Muscle of leg (tissue), 11 donors: ENCODE data around the gene STIP1. TPM values are rescaled to one million over a fixed set of nuclear protein-coding genes. Genes with fewer than 3 reads are reported as not detected.

Experiments used
- DNase-seq: peaks from one replicate; pipeline ENCODE4 v3.0.0; 2013
- H3K27ac ChIP-seq: one replicate; pipeline ENCODE4 v1.5.1; 2013; ENCODE audit warnings: mild to moderate bottlenecking, low read length, control low read depth
- H3K27me3 ChIP-seq: one replicate; pipeline ENCODE4 v1.6.1; 2013; ENCODE audit warnings: low read length; ENCODE audit not compliant: control insufficient read depth, insufficient read depth
- H3K36me3 ChIP-seq: one replicate; pipeline ENCODE4 v1.6.1; 2013; ENCODE audit warnings: low read length; ENCODE audit not compliant: control insufficient read depth, insufficient read depth
- H3K4me1 ChIP-seq: one replicate; pipeline ENCODE4 v1.6.1; 2013; ENCODE audit warnings: low read length; ENCODE audit not compliant: control insufficient read depth, insufficient read depth
- H3K4me3 ChIP-seq: one replicate; pipeline ENCODE4 v1.5.1; 2013; ENCODE audit warnings: low read length, control low read depth
- H3K9me3 ChIP-seq: replicated peaks from 2 replicates; pipeline ENCODE4 v1.6.1; 2013; ENCODE audit warnings: low read depth, low read length; ENCODE audit not compliant: control insufficient read depth
- WGBS: methylation state at CpG from one replicate; pipeline ENCODE4 v1.1.5; 2013; ENCODE audit warnings: missing lambda C conversion rate; ENCODE audit not compliant: insufficient coverage; 5-methylcytosine and 5-hydroxymethylcytosine counted together
- polyA plus RNA-seq, 8 donors: library from polyadenylated mRNA; unstranded; fragments of 120-200 nt; gene quantifications; one replicate each; pipeline versions ENCODE4 v1.2.1 to v1.2.3, GENCODE V29; 2013; ENCODE audit warnings: inconsistent platforms in 1 of 8, low replicate concordance in 1 of 8; ENCODE audit not compliant: insufficient read length in 8 of 8, insufficient read depth in 1 of 8
- total RNA-seq: library from RNA; stranded (reverse); fragments of 120-200 nt; gene quantifications from one replicate; pipeline ENCODE4 v1.2.4, GENCODE V29; 2013

Gene STIP1
- total and polyA plus RNA-seq, 9 donors = 90.7 to 141 (median 128) TPM

DNA sequence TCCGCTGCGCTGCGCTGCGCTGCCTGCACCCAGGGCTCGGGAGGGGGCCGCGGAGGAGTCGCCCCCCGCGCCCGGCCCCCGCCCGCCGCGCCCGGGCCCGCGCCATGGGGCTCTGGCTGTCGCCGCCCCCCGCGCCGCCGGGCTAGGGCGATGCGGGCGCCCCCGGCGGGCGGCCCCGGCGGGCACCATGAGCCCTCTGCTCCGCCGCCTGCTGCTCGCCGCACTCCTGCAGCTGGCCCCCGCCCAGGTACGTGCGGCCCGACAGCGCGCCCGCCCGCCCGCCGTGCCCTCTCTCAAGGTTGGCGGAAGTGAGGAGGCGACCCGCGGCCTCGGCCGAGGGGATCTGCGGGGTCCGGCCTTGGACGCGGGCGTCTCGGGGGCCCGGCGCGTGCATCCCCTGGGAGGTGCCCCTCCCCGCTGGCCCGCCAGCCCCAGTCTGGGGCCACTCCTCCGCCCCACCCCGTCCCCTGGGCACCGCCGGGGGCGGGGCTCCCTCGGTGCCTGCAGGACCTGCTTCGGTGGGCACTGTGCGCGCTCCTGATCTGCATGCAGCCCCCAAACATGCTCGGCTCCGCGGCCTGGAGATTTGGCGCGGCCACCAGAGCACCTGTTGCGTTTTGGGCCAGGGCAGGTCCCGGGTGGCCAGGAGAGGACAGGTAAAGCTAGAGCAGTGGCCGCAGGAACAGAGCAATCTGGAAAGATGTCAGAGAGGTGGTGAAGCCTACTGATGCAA lies 48.8 kb downstream of the STIP1 start:
- peaks cover 27% of the 10 kb centered on the region for H3K36me3 ChIP-seq
- H3K4me3 ChIP-seq = peak overlapping the region; percentile 53
- H3K9me3 ChIP-seq = no peaks in the 10 kb centered on the region
- peak overlapping the region; percentile 55 for H3K27ac ChIP-seq
- peaks cover 52% of the 10 kb centered on the region for H3K4me1 ChIP-seq
- H3K27me3 ChIP-seq = no peaks in the 10 kb centered on the region
- WGBS = under 1% methylated on average over 80 of the region's 80 CpGs
- DNase-seq = peak; percentile 58

DNA sequence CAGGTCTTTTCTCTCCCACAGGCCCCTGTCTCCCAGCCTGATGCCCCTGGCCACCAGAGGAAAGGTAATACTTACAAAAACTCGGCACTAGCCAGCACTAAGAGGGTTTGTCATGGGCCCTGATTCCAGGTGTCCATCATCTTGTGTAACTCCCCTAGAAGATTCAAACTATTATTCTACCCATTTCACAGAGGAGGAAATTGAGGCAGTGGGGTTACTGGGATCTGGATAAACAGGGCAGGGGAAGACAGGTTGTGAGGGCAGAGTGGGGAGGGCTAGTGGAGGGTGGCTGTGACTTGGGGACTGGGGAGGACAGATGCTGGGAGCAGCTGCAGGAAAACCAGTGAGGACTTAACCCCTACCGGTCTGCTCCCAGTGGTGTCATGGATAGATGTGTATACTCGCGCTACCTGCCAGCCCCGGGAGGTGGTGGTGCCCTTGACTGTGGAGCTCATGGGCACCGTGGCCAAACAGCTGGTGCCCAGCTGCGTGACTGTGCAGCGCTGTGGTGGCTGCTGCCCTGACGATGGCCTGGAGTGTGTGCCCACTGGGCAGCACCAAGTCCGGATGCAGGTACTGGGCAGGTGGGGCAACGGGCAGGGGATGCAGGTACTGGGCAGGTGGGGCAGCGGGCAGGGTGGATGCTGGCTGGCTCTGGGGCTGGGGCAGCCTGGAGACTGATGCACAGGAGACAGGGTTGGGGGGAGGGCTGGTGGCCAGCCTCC lies 49.6 kb downstream of the STIP1 start:
- WGBS = 88% methylated on average over 11 of the region's 12 CpGs
- Histone ChIP-seq H3K27me3 (no peaks in the 10 kb centered on the region), H3K36me3 (peaks cover 29% of the 10 kb centered on the region), H3K4me1 (peaks cover 58% of the 10 kb centered on the region), H3K9me3 (no peaks in the 10 kb centered on the region), H3K27ac (peak overlapping the region; percentile 55), H3K4me3 (peak overlapping the region; percentile 53)
- peak; percentile 32 for DNase-seq

DNA sequence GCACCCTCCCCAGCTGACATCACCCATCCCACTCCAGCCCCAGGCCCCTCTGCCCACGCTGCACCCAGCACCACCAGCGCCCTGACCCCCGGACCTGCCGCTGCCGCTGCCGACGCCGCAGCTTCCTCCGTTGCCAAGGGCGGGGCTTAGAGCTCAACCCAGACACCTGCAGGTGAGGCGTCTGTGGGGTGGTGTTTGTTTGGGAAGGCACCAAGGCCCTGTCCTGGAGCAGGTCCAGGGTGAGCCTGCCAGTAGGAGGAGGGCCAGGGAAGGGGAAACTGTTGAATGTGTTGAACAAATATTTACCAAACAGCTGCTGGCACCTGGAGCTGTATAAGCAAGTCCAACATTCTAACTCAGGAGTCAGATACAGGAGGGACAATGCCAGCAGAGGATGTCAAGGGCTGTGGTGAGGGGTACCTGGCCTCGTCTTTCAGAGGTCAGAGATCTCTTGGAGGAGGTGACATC lies 51.5 kb downstream of the STIP1 start:
- Histone ChIP-seq H3K4me1 (peaks cover 52% of the 10 kb centered on the region), H3K27ac (no peak overlapping the region), H3K36me3 (peaks cover 30% of the 10 kb centered on the region), H3K4me3 (no peak overlapping the region), H3K27me3 (no peaks in the 10 kb centered on the region), H3K9me3 (no peaks in the 10 kb centered on the region)
- peak; percentile 21 for DNase-seq
- 80% methylated on average over 5 of the region's 12 CpGs for WGBS

DNA sequence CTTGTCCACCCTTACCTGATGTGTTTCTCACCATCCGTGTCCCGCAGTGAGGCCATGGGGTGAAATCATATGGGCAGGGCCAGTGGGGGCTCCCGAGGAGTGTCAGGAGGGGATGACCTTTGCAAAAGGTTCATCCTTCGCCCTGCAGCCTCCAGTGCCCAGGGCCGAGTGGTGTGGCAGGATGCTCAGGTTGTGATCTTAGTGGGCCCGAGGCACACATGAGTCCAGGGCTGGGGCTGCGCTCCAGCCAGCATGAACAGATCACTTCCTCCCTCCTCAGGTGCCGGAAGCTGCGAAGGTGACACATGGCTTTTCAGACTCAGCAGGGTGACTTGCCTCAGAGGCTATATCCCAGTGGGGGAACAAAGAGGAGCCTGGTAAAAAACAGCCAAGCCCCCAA lies 52.1 kb downstream of the STIP1 start:
- peak; percentile 21 for DNase-seq
- no peaks in the 10 kb centered on the region for H3K27me3 ChIP-seq
- no peak overlapping the region for H3K27ac ChIP-seq
- H3K36me3 ChIP-seq = peaks cover 34% of the 10 kb centered on the region
- H3K4me3 ChIP-seq = no peak overlapping the region
- 93% methylated on average over 8 of the region's 9 CpGs for WGBS
- no peaks in the 10 kb centered on the region for H3K9me3 ChIP-seq
- H3K4me1 ChIP-seq = peaks cover 55% of the 10 kb centered on the region

DNA sequence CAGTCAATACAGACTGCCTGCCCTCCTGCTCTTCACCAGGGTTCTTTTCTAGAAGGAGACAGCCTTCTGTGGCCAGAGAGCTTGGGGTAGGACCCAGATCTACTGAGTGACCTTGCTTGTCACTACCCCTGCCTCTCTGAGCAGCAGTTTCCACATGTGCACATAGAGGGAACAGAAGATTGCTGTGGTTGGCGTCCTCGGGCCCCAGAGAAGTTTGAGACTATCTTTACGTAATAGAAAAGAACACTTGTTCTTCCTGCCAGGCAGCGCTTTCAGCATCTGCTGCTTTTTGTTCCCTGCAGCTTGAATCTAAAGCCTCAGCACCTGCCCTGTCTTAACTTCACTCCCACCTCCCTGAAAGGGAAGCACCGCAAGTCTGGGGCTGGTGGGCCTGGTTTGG lies 53.0 kb downstream of the STIP1 start:
- Histone ChIP-seq H3K27ac (peak overlapping the region; percentile 62), H3K27me3 (no peaks in the 10 kb centered on the region), H3K4me3 (no peak overlapping the region), H3K4me1 (peaks cover 56% of the 10 kb centered on the region), H3K9me3 (no peaks in the 10 kb centered on the region), H3K36me3 (peaks cover 43% of the 10 kb centered on the region)
- WGBS = 85% methylated on average over 3 of the region's 5 CpGs
- no peak for DNase-seq

DNA sequence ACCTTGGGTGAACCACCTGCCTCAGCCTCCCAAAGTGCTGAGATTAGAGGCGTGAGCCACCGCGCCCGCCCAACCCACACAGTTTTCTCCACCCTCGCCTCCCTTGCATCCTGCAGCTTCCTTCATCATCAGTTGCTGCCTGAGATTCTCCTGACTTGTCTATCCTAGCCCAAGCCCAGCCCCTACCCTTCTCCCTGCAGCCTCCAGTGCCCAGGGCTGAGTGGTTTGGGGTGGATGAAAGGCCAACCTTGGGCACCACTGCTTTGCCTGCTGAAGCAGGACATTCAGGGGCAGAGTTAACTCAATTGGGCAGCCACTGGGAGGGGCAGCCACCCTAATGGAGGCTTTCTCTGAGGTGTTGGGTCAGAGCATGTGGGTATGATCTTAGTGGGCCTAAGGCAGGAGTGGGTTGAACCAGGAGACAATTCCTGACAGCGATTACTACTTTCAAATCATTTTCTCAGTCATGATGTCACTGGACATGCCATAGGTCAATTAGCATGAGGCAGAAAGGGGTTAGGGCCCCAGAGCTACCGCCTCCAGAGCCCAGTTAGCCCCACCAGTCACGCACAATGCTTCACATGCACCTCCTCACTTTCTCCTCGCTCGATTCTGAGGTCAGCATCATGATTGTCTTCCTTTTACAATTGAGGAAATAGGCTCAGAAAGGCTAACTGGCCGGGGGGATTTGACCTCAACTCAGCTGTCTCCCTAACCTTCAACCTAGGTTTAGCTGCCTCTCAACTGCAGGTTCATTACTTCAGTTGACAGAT lies 53.9 kb downstream of the STIP1 start:
- Histone ChIP-seq H3K36me3 (peaks cover 49% of the 10 kb centered on the region), H3K27me3 (no peaks in the 10 kb centered on the region), H3K27ac (peak overlapping the region; percentile 100), H3K4me3 (peak overlapping the region; percentile 86), H3K4me1 (peaks cover 63% of the 10 kb centered on the region), H3K9me3 (no peaks in the 10 kb centered on the region)
- DNase-seq = peak; percentile 74
- 85% methylated on average over 8 of the region's 11 CpGs for WGBS

DNA sequence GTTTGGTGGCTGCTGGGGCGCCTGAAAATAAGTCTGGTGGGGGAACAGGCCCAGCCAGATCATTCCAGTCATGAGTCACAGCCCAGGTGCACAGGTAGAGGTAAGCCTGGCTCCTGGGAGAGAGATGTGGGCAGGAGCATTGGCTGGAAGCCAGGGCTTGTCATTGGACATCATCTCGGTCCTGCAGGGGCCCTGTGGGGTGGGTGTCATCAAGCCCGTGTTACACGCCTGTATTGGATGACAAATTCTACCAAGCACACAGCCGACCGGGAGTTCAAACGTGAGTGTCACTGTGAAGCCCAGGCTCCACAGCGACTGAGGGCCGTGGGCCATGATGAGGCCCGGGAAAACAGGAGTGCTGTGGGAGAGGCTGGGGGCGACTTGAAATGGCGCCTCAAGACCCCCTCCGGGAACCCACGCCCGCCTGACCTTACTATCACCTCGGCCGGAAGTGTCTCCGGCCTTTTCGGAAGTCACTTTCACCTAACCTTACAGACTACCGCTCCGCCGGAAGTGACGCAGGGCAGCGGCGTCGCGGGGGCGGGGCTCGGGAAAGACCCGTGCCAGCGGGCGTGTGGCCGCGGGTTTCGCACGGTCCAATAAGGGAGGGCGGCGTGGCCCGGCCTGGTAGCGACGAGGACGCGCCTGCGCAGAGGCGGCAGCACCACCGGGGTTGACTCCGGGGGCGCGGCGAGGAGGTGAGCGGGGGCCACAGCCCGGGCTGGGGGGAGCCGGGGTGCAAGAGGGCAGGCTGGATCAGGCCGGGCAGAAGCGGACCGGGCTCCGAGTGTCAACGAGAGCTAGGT lies 54.7 kb downstream of the STIP1 start, which contains the start of gene FKBP2:
FKBP2 (plus strand) TSS at position 661 of the 806 bp plus-strand sequence. CDS start 1,293 bp downstream, outside the sequence.
- peak within 1 kb of the TSS; percentile 100 for H3K27ac ChIP-seq
- H3K36me3 ChIP-seq = peaks cover 53% of the 10 kb centered on the region
- peaks cover 64% of the 10 kb centered on the region for H3K4me1 ChIP-seq
- WGBS = under 1% methylated on average over 55 of the region's 58 CpGs
- peak within 1 kb of the TSS; percentile 86 for H3K4me3 ChIP-seq
- H3K9me3 ChIP-seq = no peaks in the 10 kb centered on the region
- DNase-seq = peak; percentile 99
- no peaks in the 10 kb centered on the region for H3K27me3 ChIP-seq

DNA sequence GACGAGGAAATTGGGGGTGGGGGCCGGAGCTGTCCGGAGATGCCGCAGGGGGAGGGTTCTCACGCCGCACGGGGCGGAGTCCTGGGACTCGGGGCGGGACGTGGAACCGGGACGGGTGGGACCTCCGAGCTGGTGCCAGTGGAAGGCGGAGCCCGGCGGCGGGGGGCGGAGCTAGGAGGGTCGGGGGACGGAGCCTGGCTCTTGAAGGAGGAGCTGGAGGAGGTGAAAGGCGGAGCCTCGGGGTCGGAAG lies 55.2 kb downstream of the STIP1 start:
- H3K4me1 ChIP-seq = peaks cover 65% of the 10 kb centered on the region
- WGBS = 2% methylated on average over 18 of the region's 24 CpGs
- H3K4me3 ChIP-seq = peak overlapping the region; percentile 86
- peak; percentile 99 for DNase-seq
- H3K27me3 ChIP-seq = no peaks in the 10 kb centered on the region
- H3K36me3 ChIP-seq = peaks cover 49% of the 10 kb centered on the region
- no peaks in the 10 kb centered on the region for H3K9me3 ChIP-seq
- H3K27ac ChIP-seq = peak overlapping the region; percentile 100

DNA sequence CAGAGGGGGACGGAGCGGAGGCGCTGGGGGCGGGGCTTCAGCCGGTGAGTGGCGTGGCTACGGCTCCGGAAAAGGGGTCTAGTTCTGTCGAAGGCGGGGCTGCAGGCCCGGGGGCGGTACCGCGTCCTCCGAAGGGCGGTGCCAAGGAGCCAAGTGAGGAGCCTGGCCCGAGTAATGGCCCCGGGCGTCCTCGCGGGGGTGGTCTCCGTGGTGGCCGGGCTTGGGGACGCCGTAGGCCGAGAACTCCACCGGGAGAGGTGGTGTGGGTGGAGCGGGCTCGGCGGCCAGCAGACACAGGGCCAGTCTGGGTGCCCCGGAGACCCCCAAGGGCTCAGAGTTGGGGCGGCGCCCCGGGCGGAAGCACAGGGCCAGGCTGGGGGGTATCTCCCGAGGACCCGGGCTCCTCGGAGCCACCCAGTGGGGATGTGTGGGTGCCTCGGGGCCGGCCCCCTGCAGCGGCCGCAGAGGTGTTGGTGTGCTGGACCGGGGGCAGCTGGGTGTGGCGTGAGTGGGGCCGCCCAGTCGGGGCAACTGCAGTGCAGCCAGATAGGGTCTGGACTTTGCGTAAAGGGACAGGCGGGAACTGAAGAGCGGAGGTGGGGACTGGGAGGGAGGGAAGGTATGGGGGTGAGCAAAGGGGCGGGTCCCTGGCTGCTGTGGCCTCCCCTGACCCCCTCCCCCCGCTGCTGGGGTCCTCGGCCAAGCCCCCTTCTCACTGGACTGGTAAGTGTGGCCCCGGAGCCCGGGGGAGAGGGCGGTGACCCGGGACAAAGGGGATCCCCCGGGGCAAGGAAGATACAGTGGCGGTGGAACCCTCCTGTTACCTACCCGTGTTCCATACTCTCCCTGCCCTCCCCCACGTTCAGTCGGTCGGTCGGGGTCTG lies 55.8 kb downstream of the STIP1 start:
- Histone ChIP-seq H3K36me3 (peaks cover 47% of the 10 kb centered on the region), H3K27me3 (no peaks in the 10 kb centered on the region), H3K4me1 (peaks cover 65% of the 10 kb centered on the region), H3K4me3 (peak overlapping the region; percentile 86), H3K9me3 (no peaks in the 10 kb centered on the region), H3K27ac (peak overlapping the region; percentile 100)
- DNase-seq = peak; percentile 80
- WGBS = under 1% methylated on average over 53 of the region's 63 CpGs
